ENCODE measurements around the gene AIMP2.

AIMP2 gene

DNA sequence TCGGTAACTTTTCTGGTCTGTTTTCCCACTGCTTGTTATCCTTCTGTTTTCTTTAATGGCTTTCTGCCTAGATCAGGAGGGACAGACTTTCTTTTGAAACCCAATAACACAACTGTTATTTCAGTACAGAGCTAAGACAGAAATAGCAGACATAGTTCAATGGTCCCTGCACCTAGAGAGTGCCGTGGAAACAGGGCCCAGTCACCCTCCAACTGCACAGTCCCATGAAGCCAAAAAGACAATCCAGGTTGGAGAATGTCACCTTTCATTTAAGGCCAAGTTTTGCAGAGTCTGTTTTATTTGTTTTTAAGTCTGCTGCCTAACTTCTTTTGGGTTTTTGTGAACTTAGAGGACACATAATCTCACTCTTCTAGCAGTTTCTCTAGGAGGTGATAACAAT lies 2.5 kb downstream of the AIMP2 start:
- Histone ChIP-seq H3K9me3 (ENCODE audit: insufficient read depth, low read depth, low read length) (no peaks in the 10 kb centered on the region), H4K20me1 (ENCODE audit: insufficient read depth, low read length, poor library complexity, severe bottlenecking) (no peaks in the 10 kb centered on the region), H3K4me1 (ENCODE audit: insufficient read depth, low read length, poor library complexity, severe bottlenecking) (peaks cover 15% of the 10 kb centered on the region), H3K4me3 (ENCODE audit: low read length, poor library complexity, severe bottlenecking) (peak overlapping the region; percentile 91), H3F3A (ENCODE audit: low read depth) (no peaks in the 10 kb centered on the region), H3K4me2 (ENCODE audit: low read depth, low read length, poor library complexity, severe bottlenecking) (peak overlapping the region; percentile 91), H3K79me2 (ENCODE audit: insufficient read depth, low read length) (peaks cover 54% of the 10 kb centered on the region), H3K27me3 (ENCODE audit: insufficient read depth, low read length, poor library complexity, severe bottlenecking) (no peaks in the 10 kb centered on the region), H3K36me3 (ENCODE audit: insufficient read depth, low read length) (peaks cover 9% of the 10 kb centered on the region; the same call in 1 of the 2 replicates), H3K9ac (ENCODE audit: low read depth, low read length, poor library complexity, severe bottlenecking) (peak overlapping the region; percentile 90), H2AFZ (ENCODE audit: low read length) (no peak overlapping the region), H3K9me2 (replicated peaks; ENCODE audit: low read depth, low read length) (no peaks in the 10 kb centered on the region)
- TF ChIP-seq, protein P1, sequence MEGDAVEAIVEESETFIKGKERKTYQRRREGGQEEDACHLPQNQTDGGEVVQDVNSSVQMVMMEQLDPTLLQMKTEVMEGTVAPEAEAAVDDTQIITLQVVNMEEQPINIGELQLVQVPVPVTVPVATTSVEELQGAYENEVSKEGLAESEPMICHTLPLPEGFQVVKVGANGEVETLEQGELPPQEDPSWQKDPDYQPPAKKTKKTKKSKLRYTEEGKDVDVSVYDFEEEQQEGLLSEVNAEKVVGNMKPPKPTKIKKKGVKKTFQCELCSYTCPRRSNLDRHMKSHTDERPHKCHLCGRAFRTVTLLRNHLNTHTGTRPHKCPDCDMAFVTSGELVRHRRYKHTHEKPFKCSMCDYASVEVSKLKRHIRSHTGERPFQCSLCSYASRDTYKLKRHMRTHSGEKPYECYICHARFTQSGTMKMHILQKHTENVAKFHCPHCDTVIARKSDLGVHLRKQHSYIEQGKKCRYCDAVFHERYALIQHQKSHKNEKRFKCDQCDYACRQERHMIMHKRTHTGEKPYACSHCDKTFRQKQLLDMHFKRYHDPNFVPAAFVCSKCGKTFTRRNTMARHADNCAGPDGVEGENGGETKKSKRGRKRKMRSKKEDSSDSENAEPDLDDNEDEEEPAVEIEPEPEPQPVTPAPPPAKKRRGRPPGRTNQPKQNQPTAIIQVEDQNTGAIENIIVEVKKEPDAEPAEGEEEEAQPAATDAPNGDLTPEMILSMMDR (conservative IDR thresholded peaks at IDR 0.05; ENCODE audit: low read length) = no peak
- TF ChIP-seq EZH2phosphoT487 (IDR thresholded peaks at IDR 0.05; ENCODE audit: borderline replicate concordance) = no peak

DNA sequence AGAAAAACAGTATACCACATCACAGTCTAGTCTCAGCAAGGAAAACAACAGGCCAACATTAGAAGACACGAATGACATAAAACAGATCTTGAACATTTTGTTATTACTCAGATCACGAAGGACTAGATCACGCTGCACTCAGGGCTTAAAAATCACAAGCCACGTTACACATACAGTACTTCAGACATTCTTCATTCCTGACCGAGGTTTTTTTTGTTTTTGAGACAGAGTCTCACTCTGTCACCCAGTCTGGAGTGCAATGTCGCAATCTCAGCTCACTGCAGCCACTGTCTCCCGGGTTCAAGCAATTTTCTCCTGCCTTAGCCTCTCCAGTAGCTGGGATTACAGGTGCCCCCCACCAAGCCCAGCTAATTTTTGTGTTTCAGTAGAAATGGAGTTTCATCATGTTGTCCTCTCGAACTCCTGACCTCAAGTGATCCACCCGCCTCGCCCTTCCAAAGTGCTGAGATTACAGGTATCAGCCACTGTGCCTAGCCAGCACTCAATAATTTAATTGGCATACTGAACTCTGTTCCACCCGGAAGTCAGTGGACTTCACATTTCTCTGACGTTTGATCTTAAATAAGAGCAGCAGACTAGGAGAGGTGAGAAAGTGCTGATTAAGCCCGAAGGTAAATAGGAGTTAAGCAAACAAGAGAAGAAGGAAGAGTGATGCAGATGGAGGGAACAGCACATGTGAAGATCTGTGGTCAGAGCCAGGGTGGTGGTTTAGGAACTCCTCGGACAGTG lies 3.5 kb downstream of the AIMP2 start:
- Histone ChIP-seq H3K4me3 (ENCODE audit: low read length, poor library complexity, severe bottlenecking) (no peak overlapping the region), H3K9ac (ENCODE audit: low read depth, low read length, poor library complexity, severe bottlenecking) (no peak overlapping the region), H3K9me2 (replicated peaks; ENCODE audit: low read depth, low read length) (no peaks in the 10 kb centered on the region), H3K79me2 (ENCODE audit: insufficient read depth, low read length) (peaks cover 50% of the 10 kb centered on the region), H3K4me1 (ENCODE audit: insufficient read depth, low read length, poor library complexity, severe bottlenecking) (peaks cover 12% of the 10 kb centered on the region), H3K27me3 (ENCODE audit: insufficient read depth, low read length, poor library complexity, severe bottlenecking) (no peaks in the 10 kb centered on the region), H4K20me1 (ENCODE audit: insufficient read depth, low read length, poor library complexity, severe bottlenecking) (no peaks in the 10 kb centered on the region), H2AFZ (ENCODE audit: low read length) (no peak overlapping the region), H3F3A (ENCODE audit: low read depth) (no peaks in the 10 kb centered on the region), H3K4me2 (ENCODE audit: low read depth, low read length, poor library complexity, severe bottlenecking) (peak overlapping the region; percentile 91), H3K9me3 (ENCODE audit: insufficient read depth, low read depth, low read length) (no peaks in the 10 kb centered on the region), H3K36me3 (ENCODE audit: insufficient read depth, low read length) (peaks cover 15% of the 10 kb centered on the region; the same call in 1 of the 2 replicates)
- TF ChIP-seq, protein P1 (conservative IDR thresholded peaks at IDR 0.05; ENCODE audit: low read length) = no peak
- TF ChIP-seq EZH2phosphoT487 (IDR thresholded peaks at IDR 0.05; ENCODE audit: borderline replicate concordance) = no peak

DNA sequence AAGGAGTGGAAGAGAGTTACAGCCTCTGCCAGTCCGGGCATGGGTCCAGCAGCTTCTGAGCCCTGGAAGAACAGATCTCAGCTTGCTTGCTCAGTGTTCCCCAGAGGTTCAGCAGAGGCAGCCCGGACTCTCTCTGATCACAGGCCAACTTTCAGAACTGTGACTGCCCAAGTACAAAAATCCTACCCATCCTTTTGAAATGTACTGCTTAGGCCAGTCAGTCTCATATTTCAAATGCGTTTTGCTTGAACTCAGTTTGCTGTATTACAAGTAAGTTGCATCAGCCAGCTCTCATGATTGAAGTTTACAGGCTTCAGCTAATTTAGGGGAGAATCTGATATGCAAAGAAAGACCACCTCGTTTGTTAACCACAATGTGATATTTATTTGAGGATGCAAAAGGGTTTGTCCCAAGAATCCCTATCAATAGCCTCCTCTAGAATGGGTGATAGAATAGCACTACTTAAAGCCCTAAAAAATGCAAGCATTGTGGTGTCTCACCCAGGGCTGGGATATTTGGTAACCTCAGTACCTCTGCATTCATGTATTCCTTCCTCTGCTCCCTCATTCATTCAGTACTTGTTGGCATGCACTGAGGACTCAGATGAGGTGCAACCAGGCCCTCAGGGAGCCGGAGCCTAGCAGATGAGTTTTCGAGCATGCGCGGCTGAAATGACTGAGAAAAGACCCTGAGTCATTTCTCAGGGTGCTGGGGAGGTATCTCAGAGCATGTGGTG lies 7.0 kb downstream of the AIMP2 start:
- no peak overlapping the region for H3K4me2 ChIP-seq (ENCODE audit: low read depth, low read length, poor library complexity, severe bottlenecking)
- peaks cover 37% of the 10 kb centered on the region; the same call in 1 of the 2 replicates for H3K36me3 ChIP-seq (ENCODE audit: insufficient read depth, low read length)
- H2AFZ ChIP-seq (ENCODE audit: low read length) = no peak overlapping the region
- no peak overlapping the region for H3K4me3 ChIP-seq (ENCODE audit: low read length, poor library complexity, severe bottlenecking)
- H3K9me2 ChIP-seq (replicated peaks; ENCODE audit: low read depth, low read length) = no peaks in the 10 kb centered on the region
- H3K9me3 ChIP-seq (ENCODE audit: insufficient read depth, low read depth, low read length) = no peaks in the 10 kb centered on the region
- no peaks in the 10 kb centered on the region for H3K27me3 ChIP-seq (ENCODE audit: insufficient read depth, low read length, poor library complexity, severe bottlenecking)
- peaks cover 19% of the 10 kb centered on the region for H3K79me2 ChIP-seq (ENCODE audit: insufficient read depth, low read length)
- no peaks in the 10 kb centered on the region for H4K20me1 ChIP-seq (ENCODE audit: insufficient read depth, low read length, poor library complexity, severe bottlenecking)
- peaks cover 5% of the 10 kb centered on the region for H3K4me1 ChIP-seq (ENCODE audit: insufficient read depth, low read length, poor library complexity, severe bottlenecking)
- no peak overlapping the region for H3K9ac ChIP-seq (ENCODE audit: low read depth, low read length, poor library complexity, severe bottlenecking)
- TF ChIP-seq, protein P1 (conservative IDR thresholded peaks at IDR 0.05; ENCODE audit: low read length) = no peak
- TF ChIP-seq EZH2phosphoT487 (IDR thresholded peaks at IDR 0.05; ENCODE audit: borderline replicate concordance) = no peak
- H3F3A ChIP-seq (ENCODE audit: low read depth) = no peaks in the 10 kb centered on the region

All from Loucy (cell line).